ENCODE measurements around the gene C4B.
"Not testable (repeated sequence)": the region's sequence is repeated elsewhere in the genome, so short reads cannot be mapped to it uniquely, and the experiment has no call there.

DNA sequence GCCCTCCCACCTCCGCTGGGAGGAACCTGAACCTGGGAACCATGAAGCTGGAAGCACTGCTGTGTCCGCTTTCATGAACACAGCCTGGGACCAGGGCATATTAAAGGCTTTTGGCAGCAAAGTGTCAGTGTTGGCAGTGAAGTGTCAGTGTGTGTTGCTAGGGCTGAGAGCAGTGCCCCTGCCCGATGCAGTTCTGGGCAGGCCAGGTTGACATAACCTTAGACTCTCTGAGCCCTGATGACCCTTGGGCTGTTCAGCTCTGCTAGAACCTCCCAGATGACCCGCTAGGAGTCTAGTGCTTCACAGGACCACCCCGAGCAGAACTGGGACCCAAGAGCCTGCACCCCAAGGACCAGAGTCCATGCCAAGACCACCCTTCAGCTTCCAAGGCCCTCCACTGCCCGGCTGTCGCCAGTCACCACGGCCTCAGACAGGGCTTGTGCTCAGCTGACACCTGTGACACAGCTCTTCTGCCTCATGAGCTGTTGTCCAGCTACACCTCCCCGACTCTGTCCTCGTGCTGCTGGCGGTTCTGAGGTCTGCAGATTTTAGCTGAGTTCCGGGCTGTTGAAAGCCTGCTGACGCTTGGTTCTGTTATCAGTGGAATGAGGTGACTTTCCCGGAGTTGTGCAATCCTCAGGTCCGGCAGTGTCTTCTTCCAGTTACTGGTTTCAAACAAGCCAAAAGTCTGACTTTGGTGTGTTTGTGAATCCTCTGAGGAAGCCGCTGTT lies 20.9 kb downstream of the C4B start:
- not testable (repeated sequence) for TF ChIP-seq POLR2A (IDR thresholded peaks at IDR 0.05)
- TF ChIP-seq, protein P1, sequence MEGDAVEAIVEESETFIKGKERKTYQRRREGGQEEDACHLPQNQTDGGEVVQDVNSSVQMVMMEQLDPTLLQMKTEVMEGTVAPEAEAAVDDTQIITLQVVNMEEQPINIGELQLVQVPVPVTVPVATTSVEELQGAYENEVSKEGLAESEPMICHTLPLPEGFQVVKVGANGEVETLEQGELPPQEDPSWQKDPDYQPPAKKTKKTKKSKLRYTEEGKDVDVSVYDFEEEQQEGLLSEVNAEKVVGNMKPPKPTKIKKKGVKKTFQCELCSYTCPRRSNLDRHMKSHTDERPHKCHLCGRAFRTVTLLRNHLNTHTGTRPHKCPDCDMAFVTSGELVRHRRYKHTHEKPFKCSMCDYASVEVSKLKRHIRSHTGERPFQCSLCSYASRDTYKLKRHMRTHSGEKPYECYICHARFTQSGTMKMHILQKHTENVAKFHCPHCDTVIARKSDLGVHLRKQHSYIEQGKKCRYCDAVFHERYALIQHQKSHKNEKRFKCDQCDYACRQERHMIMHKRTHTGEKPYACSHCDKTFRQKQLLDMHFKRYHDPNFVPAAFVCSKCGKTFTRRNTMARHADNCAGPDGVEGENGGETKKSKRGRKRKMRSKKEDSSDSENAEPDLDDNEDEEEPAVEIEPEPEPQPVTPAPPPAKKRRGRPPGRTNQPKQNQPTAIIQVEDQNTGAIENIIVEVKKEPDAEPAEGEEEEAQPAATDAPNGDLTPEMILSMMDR (IDR thresholded peaks at IDR 0.05) = not testable (repeated sequence)
